Tibial artery (tissue), 4 donors: ENCODE results near the gene YPEL3.

Experiments
- DNase-seq, 2 donors: peaks; one replicate each; pipeline ENCODE4 v3.0.0-alpha.2; 2019
- H3K27ac ChIP-seq, 2 donors: fragments of 200-600 bp; sonication (generic) in 1 of 2; 1 replicate in 1 of 2; 2 replicates in 1 of 2; pipeline ENCODE4 v1.5.1; 2018 to 2019; ENCODE audit warnings: mild to moderate bottlenecking in 1 of 2
- H3K27me3 ChIP-seq, 2 donors: fragments of 200-600 bp; sonication (generic) in 1 of 2; one replicate each; pipeline versions ENCODE4 v1.5.1 to v1.6.0; 2016 to 2019
- H3K36me3 ChIP-seq, 3 donors: fragments of 200-600 bp; sonication (generic) in 2 of 3; one replicate each; pipeline ENCODE4 v1.5.1; 2016 to 2019; ENCODE audit warnings: mild to moderate bottlenecking in 2 of 3
- H3K4me1 ChIP-seq, 4 donors: fragments of 200-600 bp; sonication (generic) in 2 of 4; 1 replicate in 3 of 4; 2 replicates in 1 of 4; pipeline ENCODE4 v1.5.1; 2016 to 2019
- H3K4me3 ChIP-seq, 2 donors: fragments of 200-600 bp; sonication (generic) in 1 of 2; 1 replicate in 1 of 2; 2 replicates in 1 of 2; pipeline ENCODE4 v1.5.1; 2018 to 2019; ENCODE audit warnings: mild to moderate bottlenecking in 2 of 2
- H3K9me3 ChIP-seq, 3 donors: fragments of 200-600 bp; sonication (generic) in 1 of 3; one replicate each; pipeline ENCODE4 v1.5.1; 2016 to 2019
- intact Hi-C: fragments of 100-400 bp; cut with DNase I; formaldehyde crosslinking; loops from one replicate; pipeline ENCODE4 v1.15.0; 2023; ENCODE audit warnings: low total_unique reads
- TF ChIP-seq, protein P1 (sequence below), 2 experiments: fragments of 200-600 bp in 1 of 2; fragments of 450-650 bp in 1 of 2; IDR thresholded peaks; one replicate each; pipeline ENCODE4 v1.5.1; 2017 to 2019; ENCODE audit warnings: antibody characterized with exemption in 2 of 2, mild to moderate bottlenecking in 1 of 2, moderate library complexity in 1 of 2

Gene YPEL3

GRCh38 chr16:30051518-30051917, 44.5 kb downstream of the YPEL3 start:
- no peaks in the 10 kb centered on the region for H3K9me3 ChIP-seq
- DNase-seq = no peak
- TF ChIP-seq, protein P1, sequence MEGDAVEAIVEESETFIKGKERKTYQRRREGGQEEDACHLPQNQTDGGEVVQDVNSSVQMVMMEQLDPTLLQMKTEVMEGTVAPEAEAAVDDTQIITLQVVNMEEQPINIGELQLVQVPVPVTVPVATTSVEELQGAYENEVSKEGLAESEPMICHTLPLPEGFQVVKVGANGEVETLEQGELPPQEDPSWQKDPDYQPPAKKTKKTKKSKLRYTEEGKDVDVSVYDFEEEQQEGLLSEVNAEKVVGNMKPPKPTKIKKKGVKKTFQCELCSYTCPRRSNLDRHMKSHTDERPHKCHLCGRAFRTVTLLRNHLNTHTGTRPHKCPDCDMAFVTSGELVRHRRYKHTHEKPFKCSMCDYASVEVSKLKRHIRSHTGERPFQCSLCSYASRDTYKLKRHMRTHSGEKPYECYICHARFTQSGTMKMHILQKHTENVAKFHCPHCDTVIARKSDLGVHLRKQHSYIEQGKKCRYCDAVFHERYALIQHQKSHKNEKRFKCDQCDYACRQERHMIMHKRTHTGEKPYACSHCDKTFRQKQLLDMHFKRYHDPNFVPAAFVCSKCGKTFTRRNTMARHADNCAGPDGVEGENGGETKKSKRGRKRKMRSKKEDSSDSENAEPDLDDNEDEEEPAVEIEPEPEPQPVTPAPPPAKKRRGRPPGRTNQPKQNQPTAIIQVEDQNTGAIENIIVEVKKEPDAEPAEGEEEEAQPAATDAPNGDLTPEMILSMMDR (IDR thresholded peaks at IDR 0.05) = no peak
- H3K27me3 ChIP-seq = peaks cover 0 to 3% of the 10 kb centered on the region in 2 donors
- H3K27ac ChIP-seq = no peak overlapping the region
- no peak overlapping the region for H3K4me3 ChIP-seq
- intact Hi-C loops = no loop called here
- no peaks in the 10 kb centered on the region for H3K36me3 ChIP-seq
- peaks cover 0 to 29% (median 14%) of the 10 kb centered on the region in 4 donors for H3K4me1 ChIP-seq

DNA sequence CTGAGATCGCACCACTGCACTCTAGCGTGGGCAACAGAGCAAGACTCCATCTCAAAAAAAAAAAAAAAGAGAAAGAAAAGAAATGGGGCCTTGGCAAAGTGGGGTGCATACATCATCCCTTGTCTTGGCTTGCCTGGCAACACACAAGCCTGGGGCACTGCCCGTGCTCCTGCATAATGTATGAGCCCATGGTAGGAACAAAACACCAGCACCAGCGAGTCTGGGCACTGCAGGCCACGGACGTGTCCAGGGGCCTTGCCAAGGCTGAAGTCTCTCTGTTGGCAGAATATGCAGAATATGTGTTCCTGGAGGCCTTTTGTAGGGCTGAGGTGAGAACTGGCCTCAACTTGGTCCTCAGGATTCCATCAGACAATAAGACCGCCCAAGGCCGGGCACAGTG, 46.1 kb downstream of the YPEL3 start:
- no peaks in the 10 kb centered on the region for H3K36me3 ChIP-seq
- DNase-seq = no peak
- H3K4me1 ChIP-seq = peaks cover 0 to 23% (median 14%) of the 10 kb centered on the region in 4 donors
- no peak overlapping the region for H3K27ac ChIP-seq
- TF ChIP-seq, protein P1 (IDR thresholded peaks at IDR 0.05) = no peak
- H3K4me3 ChIP-seq = no peak overlapping the region
- no peaks in the 10 kb centered on the region for H3K9me3 ChIP-seq
- H3K27me3 ChIP-seq = peaks cover 0 to 11% of the 10 kb centered on the region in 2 donors
- intact Hi-C loops = no loop called here

DNA sequence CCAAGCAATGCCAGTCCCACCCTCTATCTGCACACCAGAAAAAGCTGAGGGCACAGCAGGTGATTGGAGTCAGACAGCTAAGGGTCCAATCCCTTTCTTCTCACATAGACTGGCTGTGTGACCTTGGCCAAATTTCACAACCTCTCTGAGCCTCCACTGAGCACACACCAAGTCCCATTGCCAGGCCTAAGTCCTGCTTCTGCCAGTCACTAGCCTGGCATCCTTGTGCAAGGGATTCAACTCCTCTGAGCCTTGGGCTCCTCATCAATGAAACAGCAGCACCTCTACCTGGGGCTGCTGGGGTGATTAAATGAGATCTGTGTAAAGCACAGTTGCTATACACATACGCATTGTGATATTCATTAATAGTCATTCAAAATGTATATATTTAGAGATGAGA, 49.4 kb downstream of the YPEL3 start:
- Histone ChIP-seq H3K27ac (no peak overlapping the region), H3K4me3 (no peak overlapping the region), H3K36me3 (no peaks in the 10 kb centered on the region), H3K4me1 (no peaks in the 10 kb centered on the region), H3K27me3 (peaks cover 0 to 29% of the 10 kb centered on the region in 2 donors), H3K9me3 (no peaks in the 10 kb centered on the region)
- no peak for DNase-seq
- TF ChIP-seq, protein P1 (IDR thresholded peaks at IDR 0.05) = no peak
- intact Hi-C loops = no loop called here

DNA sequence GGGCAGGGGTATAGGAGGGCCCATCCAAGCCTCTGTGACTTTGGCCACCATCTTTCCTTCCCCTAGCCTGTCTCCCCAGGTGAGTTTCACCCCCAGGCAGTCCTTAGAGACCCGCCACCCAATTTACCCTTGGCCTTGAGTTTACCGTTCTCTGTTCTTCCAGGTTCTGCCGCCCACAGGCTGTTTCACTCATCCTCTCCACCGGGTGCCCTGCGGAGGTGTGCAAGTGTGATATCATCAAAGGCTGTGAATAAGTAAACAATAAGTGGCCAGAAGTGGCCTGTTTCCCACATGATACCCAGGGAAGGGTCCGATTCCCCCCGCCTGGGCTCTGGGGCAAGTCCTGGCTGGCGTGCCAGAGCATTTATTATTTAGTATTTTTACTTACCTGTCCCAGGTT, 49.8 kb downstream of the YPEL3 start:
- peaks cover 0 to 29% of the 10 kb centered on the region in 2 donors for H3K27me3 ChIP-seq
- H3K4me3 ChIP-seq = no peak overlapping the region
- H3K4me1 ChIP-seq = no peaks in the 10 kb centered on the region
- no peaks in the 10 kb centered on the region for H3K9me3 ChIP-seq
- TF ChIP-seq, protein P1 (IDR thresholded peaks at IDR 0.05) = no peak
- intact Hi-C loops = no loop called here
- H3K36me3 ChIP-seq = no peaks in the 10 kb centered on the region
- no peak for DNase-seq
- no peak overlapping the region for H3K27ac ChIP-seq
